IMR-90 (cell line): ENCODE results near the gene TNIP2. TPM values are rescaled to one million over a fixed set of nuclear protein-coding genes. Genes with fewer than 3 reads are reported as not detected.

ENCODE experiments used
- FOS ChIP-seq: fragments of 150-350 bp; IDR thresholded peaks from 2 replicates; pipeline ENCODE4 v1.6.1; 2016; ENCODE audit warnings: low read depth, low read length
- MXI1 ChIP-seq: IDR thresholded peaks from 2 replicates; pipeline ENCODE4 v1.6.1; 2012; ENCODE audit warnings: low read depth, mild to moderate bottlenecking, low read length, moderate library complexity, borderline replicate concordance
- RFX5 ChIP-seq: IDR thresholded peaks from 2 replicates; pipeline ENCODE4 v1.8.0; 2012; ENCODE audit warnings: low read depth, mild to moderate bottlenecking, low read length, moderate library complexity
- SMC3 ChIP-seq: fragments of 150-350 bp; IDR thresholded peaks from 2 replicates; pipeline ENCODE4 v1.6.1; 2016; ENCODE audit warnings: low read depth, mild to moderate bottlenecking, antibody characterized with exemption, low read length, moderate library complexity
- USF2 ChIP-seq: fragments of 150-350 bp; IDR thresholded peaks from 2 replicates; pipeline ENCODE4 v1.6.1; 2017; ENCODE audit warnings: mild to moderate bottlenecking, antibody characterized with exemption, low read length, low read depth
- polyA plus RNA-seq, 3 experiments: library from polyadenylated mRNA; depleted of rRNA; stranded (reverse); fragments of >200 nt; gene quantifications; 2 replicates each; pipeline ENCODE4 v1.2.3, GENCODE V29; 2012; ENCODE audit warnings: low replicate concordance in 1 of 3
- total RNA-seq: library from RNA; depleted of rRNA; stranded (reverse); fragments of >200 nt; gene quantifications from 2 replicates; pipeline ENCODE4 v1.2.3, GENCODE V29; 2012

TNIP2 gene
- total and polyA plus RNA-seq, 2 of the 4 experiments (the other 2 are of a cell fraction): 33.3 to 38.5 TPM

- TF ChIP-seq USF2 (no peak), SMC3 (no peak), FOS (no peak), RFX5 (no peak), MXI1 (no peak)
Observed at GRCh38 chr4:2799224-2799911, 43.2 kb upstream of the TNIP2 start (continued).
